Measurements from ENCODE around the gene TPPP3.
A peak's percentile ranks its signal among the peaks of the same experiment; 100 is the strongest.
"Not testable (repeated sequence)": the region's sequence is repeated elsewhere in the genome, so short reads cannot be mapped to it uniquely, and the experiment has no call there.

Gene TPPP3

GRCh38 chr16:67425580-67425979 lies 32.3 kb upstream of the TPPP3 start:
- no peak for DNase-seq

DNA sequence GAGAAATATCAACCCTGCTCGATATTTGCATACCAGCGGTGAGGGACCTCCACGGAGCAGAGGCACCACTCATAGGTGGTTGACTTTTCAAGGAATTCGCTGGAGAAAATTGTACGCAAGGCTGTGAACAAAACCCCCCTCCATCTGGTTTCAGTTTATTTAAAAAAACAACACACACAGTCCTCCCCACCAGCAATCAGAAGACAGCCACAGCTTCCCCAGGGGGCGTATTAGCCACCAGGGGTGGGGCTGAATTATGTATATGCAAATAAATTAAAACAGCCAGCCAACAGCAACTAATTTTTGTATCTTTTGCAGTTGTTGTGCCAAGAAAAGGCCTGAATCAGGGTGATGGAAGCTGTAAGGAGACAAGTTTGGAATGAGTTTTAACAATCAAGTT lies 31.8 kb upstream of the TPPP3 start:
- DNase-seq, result no peak

GRCh38 chr16:67424261-67424615 lies 30.9 kb upstream of the TPPP3 start:
- no peak for DNase-seq

DNA sequence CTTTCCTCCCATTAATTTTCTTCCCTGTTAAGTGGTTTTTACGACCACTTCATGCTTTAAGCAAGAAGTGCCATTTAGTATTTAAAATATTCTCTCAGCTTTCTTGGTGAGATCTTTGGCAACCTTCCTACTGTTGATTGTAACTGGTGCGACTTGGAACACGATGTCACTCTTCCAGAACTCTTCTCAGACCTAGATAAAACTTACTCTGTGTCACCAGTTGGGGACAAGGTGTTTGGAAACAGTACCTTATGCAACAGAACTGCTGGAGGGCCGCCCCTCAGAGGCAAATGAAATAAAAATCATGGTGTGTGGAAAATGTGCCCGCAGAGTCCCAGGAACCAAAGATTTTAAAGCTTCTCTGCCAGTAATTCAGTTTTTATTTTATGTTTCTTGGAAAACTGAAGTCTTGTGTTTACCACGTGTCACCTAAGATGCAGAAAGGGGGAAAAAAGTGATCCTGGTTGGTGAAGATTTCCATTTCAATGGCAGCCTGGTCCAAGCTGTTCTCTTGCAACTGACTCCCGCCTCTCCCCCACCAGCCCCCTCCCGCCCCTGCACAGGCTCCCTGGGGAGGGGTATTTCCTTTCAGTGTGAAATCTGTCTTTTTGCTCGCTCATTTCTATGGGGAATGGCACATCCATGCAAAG lies 30.4 kb upstream of the TPPP3 start:
- DNase-seq, result no peak

- DNase-seq, result no peak
Observed at GRCh38 chr16:67423015-67423414, 29.7 kb upstream of the TPPP3 start.

- no peak for DNase-seq
Observed at GRCh38 chr16:67421030-67421429, 27.7 kb upstream of the TPPP3 start.

GRCh38 chr16:67419931-67420330 lies 26.6 kb upstream of the TPPP3 start:
- DNase-seq, result no peak

GRCh38 chr16:67419502-67419901 lies 26.2 kb upstream of the TPPP3 start:
- DNase-seq, result no peak

GRCh38 chr16:67417333-67418061 lies 24.2 kb upstream of the TPPP3 start:
- no peak for DNase-seq

DNA sequence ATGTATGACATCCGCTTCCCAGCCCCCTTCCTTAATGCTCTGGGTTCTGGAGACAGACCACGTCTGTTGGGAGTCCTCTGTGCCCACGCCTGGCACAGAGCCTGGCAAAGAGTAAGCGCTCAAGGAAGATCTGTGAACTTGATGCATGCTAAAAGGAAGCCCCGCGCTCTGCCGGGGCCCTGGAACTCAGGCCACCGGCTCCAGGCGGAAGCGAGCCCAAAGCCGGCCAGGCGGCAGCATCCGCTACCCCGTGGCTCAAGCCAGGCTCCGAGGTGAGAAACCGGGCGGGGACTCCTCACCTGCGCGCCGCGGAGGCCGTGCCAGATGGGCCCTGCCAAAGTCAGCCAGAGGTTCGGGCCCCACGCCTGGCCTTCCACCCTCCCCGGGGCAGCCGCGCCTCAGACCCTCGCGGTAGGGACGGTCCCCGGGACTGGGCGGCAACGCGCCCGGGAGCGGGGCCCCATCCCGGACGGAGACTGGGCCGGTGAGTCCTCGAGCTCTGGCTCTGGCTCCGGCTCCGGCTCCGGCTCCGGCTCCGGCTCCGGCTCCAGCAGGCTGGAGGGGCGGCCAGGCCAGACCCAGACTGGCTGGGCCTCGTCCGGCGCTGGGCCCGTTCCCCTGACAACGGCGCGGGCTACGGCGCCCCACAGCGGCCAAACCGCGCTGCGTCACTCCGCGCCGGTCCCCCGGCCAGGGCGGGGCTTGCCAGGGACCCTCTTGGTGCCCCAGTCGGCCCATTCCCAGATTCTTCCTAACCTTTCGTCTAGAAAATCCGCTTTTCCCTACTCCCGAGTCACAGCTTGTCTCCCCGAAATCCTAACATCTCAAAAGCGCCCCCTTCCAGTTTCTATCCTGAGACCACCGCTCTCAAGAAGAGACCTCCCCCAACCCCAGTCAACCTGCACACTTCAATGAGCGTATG lies 22.8 kb upstream of the TPPP3 start, which contains the start of gene ZDHHC1:
TSS of gene ZDHHC1 (minus strand) at position 606 of the 922 bp plus-strand sequence. CDS start 8,702 bp downstream, outside the sequence.
- peak; percentile 16 for DNase-seq

DNA sequence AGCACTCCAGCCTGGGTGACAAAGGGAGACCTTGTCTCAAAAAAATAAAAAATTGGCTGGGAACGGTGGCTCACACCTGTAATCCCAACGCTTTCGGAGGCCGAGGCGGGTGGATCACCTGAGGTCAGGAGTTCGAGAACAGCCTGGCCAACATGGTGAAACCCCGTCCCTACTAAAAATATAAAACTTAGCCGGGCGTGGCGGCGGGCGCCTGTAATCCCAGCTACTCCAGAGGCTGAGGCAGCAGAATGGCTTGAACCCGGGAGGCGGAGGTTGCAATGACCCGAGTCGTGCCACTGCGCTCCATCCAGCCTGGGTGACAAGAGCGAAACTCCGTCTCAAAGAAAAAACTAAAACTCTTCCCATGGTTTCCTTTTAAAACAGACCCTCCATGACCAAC lies 22.1 kb upstream of the TPPP3 start:
- not testable (repeated sequence) for DNase-seq

DNA sequence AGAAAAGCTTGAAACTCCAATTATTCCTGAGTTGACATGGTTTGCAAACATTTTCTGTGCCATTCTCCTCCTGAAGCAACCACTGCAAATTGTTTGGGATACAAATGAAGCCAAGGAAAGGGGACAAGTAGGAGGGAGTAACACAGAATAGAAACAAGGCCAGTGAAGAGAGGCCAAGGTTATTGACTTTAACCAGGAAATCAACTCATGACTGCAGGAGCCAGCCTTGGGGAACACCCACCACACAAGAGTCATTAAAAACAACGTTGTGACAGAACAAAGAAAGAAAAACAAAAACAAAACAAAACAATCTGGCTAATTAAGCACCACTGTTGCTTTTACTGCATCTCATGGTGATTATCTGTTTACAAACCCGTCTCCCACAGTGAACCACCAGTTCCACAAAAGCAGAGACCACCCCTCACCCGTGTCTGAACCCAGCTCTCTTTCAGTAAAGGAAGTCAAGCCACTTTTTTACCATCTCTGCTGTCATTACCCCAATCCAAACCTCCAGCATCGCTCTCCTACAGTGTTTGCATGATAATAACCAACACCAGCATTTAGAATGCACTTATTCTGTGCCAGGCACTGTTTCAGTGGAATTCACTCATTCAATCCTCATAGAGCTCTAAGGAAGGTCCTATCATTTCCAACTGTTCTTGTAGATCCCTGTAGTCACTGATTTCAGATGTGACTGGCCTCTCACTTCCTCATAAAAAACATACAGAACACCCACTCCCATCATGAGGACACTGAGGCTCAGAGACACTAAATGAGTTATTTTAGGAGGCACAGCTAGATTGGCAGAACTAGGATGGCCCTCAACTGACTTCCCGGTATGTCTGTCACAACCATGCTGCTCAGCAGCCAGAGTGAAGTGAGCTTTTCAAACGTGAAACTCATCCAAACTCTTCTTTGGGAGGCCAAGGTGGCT lies 20.9 kb upstream of the TPPP3 start:
- DNase-seq, result no peak

- no peak for DNase-seq
Observed at GRCh38 chr16:67412294-67412693, 19.0 kb upstream of the TPPP3 start.

DNA sequence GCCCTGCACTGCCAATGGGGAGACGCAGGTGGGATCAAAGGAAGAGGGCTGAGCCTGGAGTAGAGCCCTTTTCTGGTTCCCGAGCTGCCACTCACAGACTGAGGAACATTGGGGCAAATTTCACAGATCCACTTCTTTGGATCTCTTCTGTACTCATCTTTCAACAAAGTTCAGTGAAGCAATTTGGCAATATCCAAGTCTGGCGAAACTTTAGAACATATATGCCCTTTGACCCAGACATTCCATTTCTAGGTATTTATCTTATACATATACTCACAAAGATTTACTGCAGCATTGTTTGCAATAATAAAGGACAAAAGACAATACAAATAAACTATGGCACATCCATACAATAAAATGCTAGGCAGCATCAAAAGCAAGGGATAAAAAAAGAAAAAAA lies 18.0 kb upstream of the TPPP3 start:
- DNase-seq, result no peak

DNA sequence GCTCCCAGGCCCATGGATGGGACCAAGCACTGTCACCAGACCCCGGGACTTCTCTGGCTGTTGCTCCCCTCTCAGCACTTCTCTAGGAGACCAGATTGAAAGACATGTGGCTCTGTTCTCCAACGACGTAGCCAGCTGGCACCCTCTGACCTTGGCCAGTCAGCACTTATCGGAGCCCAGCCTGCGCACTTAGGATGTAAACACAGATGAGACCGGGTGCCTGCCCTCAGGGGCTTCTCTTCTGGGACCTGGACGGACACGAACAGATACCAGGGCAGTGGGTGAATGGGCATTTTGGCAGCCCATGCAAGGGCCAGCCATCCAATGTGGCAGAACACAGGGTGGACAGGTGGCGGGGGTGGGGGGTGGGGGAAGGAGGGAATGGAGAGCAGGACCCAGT lies 16.3 kb upstream of the TPPP3 start:
- DNase-seq, result no peak

DNA sequence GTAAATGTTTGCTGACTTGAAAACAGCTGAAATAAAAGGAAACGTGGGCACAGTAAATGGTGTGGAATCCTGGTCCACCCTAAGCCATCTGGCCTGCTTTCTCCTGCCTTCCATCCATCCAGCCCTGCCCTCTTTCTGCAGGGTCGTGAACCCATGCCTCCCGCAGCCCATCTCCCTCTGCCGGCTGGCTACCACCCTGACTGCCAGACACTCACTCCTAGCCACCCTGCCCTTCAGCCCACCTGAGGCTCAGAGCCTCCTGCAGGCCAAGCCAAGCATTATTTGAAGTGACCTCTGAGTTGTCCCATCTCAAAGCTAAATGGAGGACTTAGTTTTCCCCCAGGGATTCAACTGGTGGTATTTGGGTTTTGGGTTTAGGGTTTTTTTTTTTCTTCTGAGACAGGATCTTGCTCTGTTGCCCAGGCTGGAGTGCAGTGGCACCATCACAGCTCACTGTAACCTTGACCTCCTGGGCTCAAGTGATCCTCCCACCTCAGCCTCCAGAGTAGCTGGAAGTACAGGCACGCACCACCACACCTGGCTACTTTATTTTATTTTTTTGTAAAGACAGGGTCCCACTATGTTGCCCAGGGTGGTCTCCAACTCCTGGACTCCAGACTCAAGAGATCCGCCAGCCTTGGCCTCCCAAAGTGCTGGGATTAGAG lies 14.6 kb upstream of the TPPP3 start:
- DNase-seq, result no peak

DNA sequence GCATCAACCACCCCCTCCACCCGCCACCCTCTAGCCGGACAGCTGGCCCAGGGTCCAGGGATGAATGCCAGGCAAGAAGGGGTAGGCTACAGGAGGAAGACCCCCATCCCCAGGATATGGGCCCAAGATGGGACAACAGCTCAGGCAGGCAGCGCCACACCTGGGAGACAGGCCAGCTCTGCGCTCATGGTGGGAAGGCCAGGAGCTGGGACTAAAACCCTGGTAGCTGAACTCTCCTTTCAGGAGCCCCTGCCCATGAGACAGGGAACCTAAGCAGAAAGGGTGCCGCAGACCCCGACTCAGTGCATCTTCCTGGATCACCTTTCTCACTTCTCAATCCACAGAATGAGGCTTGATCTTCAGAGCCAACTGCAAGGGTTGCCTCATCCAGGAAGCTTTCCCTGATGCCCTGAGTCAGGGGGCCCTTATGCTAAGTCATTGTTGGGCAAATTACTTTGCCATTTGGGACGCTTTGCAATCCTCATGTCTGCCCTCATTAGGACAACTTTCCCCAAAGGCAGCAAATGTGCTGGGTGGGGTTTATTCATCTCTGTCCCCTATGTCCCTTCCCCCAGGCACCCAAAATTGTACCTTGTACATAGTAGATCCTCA lies 14.0 kb upstream of the TPPP3 start:
- DNase-seq, result no peak

GRCh38 chr16:67406111-67406971 lies 13.0 kb upstream of the TPPP3 start:
- no peak for DNase-seq

DNA sequence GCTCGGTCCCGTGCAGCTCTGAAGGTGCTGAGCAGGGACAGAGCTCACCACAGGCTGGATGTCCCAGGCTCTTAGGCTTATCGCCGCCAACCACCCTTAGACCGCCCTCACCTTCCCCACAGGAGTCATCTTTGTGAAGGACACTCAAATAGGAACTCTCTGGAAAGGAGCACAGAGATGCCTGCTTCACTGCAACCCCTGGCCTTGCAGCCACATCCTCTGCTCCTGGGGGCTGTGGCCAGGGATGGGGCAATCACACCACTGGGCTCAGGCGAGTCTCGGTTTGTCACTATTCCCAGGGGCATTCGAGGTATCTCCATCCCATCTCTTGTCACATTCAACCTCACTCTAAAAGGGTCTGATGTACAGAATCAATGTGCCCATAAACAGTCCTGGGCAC lies 12.0 kb upstream of the TPPP3 start:
- no peak for DNase-seq

- DNase-seq, result no peak
Observed at GRCh38 chr16:67404740-67405226, 11.5 kb upstream of the TPPP3 start.
